GM12872 (cell line): ENCODE measurements around the gene KLHL17.

ENCODE experiments used
- CTCF ChIP-seq: IDR thresholded peaks from 3 replicates; pipeline ENCODE4 v1.5.1; 2011; ENCODE audit warnings: low read depth, mild to moderate bottlenecking, low read length, moderate library complexity; ENCODE audit not compliant: insufficient read depth

Gene KLHL17

GRCh38 chr1:936348-937264 lies 23.8 kb upstream of the KLHL17 start:
- no peak for TF ChIP-seq CTCF

GRCh38 chr1:937521-937920 lies 22.9 kb upstream of the KLHL17 start:
- no peak for TF ChIP-seq CTCF

- peak; percentile 40; the same call in 2 of the 3 replicates for TF ChIP-seq CTCF
Measured at GRCh38 chr1:938088-938683, 22.2 kb upstream of the KLHL17 start.

GRCh38 chr1:938711-939489 lies 21.5 kb upstream of the KLHL17 start:
- TF ChIP-seq CTCF, result no peak

GRCh38 chr1:939511-940106 lies 20.8 kb upstream of the KLHL17 start:
- TF ChIP-seq CTCF, result no peak

GRCh38 chr1:940107-941014 lies 20.0 kb upstream of the KLHL17 start:
- no peak for TF ChIP-seq CTCF
